Peyer's patch (tissue), 4 donors: ENCODE data around the gene PIP5K1B.

ENCODE experiments used
- POLR2A ChIP-seq, 2 donors: fragments of 450-650 bp; IDR thresholded peaks; one replicate each; pipeline ENCODE4 v1.5.1; 2017; ENCODE audit warnings: antibody characterized with exemption in 2 of 2, mild to moderate bottlenecking in 2 of 2, moderate library complexity in 2 of 2
- TF ChIP-seq, protein P1 (sequence below), 6 experiments: fragments of 450-650 bp in 4 of 6; fragments of 200-600 bp in 2 of 6; sonication (generic) in 1 of 6; IDR thresholded peaks; one replicate each; pipeline ENCODE4 v1.5.1; 2017 to 2019; ENCODE audit warnings: antibody characterized with exemption in 6 of 6, mild to moderate bottlenecking in 3 of 6, moderate library complexity in 1 of 6

DNA sequence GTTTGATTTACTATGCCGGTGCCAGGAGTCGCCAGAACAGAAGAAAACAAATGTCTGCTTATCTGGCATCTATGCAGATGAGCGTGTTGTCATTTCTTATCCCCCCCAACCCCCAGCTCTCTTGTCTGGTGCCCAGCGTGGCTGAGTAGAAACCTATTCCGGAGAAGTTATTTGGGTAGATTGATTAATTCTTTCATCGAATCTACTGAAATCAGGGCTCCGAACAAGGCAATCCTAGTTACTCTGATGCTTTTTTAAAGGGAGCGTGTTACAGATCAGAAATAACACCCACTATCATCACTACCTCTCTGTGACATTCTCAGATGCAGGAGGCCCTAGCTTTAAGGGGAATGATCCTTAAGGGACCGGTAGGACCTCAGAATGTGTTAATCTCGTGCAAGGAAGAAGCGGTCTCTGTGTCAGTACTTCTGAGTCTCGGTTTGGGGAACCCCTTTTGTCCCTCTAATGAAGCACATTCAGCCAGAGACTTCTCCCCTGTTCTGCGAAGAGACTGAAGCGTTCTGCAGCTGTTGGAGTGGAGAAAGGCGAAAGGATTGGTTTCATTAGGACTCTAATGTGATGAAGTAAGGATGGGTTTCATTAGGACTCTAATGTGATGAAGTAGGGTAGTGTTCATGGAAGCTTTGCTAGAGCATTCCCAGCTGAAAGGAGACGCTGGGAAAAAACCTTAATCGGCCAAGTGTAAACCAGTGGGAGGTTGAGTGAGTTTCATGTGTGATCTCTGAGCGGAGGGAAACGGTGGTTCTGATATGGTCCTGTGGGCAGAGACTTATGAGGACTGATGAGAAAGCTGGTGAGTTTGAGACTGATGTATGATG is 1.5 kb downstream of the PIP5K1B start:
- TF ChIP-seq, protein P1, sequence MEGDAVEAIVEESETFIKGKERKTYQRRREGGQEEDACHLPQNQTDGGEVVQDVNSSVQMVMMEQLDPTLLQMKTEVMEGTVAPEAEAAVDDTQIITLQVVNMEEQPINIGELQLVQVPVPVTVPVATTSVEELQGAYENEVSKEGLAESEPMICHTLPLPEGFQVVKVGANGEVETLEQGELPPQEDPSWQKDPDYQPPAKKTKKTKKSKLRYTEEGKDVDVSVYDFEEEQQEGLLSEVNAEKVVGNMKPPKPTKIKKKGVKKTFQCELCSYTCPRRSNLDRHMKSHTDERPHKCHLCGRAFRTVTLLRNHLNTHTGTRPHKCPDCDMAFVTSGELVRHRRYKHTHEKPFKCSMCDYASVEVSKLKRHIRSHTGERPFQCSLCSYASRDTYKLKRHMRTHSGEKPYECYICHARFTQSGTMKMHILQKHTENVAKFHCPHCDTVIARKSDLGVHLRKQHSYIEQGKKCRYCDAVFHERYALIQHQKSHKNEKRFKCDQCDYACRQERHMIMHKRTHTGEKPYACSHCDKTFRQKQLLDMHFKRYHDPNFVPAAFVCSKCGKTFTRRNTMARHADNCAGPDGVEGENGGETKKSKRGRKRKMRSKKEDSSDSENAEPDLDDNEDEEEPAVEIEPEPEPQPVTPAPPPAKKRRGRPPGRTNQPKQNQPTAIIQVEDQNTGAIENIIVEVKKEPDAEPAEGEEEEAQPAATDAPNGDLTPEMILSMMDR (IDR thresholded peaks at IDR 0.05), result no peak
- TF ChIP-seq POLR2A (IDR thresholded peaks at IDR 0.05), result no peak
